Large intestine (tissue), 3 donors: Measurements from ENCODE around the gene KRTAP10-1. TPM values are rescaled to one million over a fixed set of nuclear protein-coding genes. Genes with fewer than 3 reads are reported as not detected.

Experiments
- DNase-seq, 2 donors: peaks; one replicate each; pipeline versions ENCODE4 v3.0.0 to v3.0.0-alpha.2; 2013
- H3K27ac ChIP-seq: one replicate; pipeline ENCODE4 v1.5.1; 2013; ENCODE audit warnings: low read length
- H3K27me3 ChIP-seq: 2 replicates; pipeline ENCODE4 v1.6.1; 2013; ENCODE audit warnings: low read length; ENCODE audit not compliant: control insufficient read depth, insufficient read depth
- H3K36me3 ChIP-seq: 2 replicates; pipeline ENCODE4 v1.6.1; 2013; ENCODE audit warnings: low read length; ENCODE audit not compliant: control insufficient read depth, insufficient read depth
- H3K4me1 ChIP-seq: one replicate; pipeline ENCODE4 v1.6.1; 2013; ENCODE audit warnings: low read length; ENCODE audit not compliant: control insufficient read depth, insufficient read depth
- H3K4me3 ChIP-seq: one replicate; pipeline ENCODE4 v1.5.1; 2013; ENCODE audit warnings: low read length
- H3K9me3 ChIP-seq: one replicate; pipeline ENCODE4 v1.6.1; 2013; ENCODE audit warnings: mild to moderate bottlenecking, low read depth, low read length, moderate library complexity; ENCODE audit not compliant: control insufficient read depth
- WGBS: methylation state at CpG from one replicate; pipeline ENCODE4 v1.1.5; 2013; ENCODE audit warnings: low lambda C conversion rate; ENCODE audit not compliant: insufficient coverage; 5-methylcytosine and 5-hydroxymethylcytosine counted together
- polyA plus RNA-seq: library from polyadenylated mRNA; unstranded; fragments of 120-200 nt; gene quantifications from one replicate; pipeline ENCODE4 v1.2.1, GENCODE V29; 2013

The KRTAP10-1 gene
- polyA plus RNA-seq, 1 donor: not detected

DNA sequence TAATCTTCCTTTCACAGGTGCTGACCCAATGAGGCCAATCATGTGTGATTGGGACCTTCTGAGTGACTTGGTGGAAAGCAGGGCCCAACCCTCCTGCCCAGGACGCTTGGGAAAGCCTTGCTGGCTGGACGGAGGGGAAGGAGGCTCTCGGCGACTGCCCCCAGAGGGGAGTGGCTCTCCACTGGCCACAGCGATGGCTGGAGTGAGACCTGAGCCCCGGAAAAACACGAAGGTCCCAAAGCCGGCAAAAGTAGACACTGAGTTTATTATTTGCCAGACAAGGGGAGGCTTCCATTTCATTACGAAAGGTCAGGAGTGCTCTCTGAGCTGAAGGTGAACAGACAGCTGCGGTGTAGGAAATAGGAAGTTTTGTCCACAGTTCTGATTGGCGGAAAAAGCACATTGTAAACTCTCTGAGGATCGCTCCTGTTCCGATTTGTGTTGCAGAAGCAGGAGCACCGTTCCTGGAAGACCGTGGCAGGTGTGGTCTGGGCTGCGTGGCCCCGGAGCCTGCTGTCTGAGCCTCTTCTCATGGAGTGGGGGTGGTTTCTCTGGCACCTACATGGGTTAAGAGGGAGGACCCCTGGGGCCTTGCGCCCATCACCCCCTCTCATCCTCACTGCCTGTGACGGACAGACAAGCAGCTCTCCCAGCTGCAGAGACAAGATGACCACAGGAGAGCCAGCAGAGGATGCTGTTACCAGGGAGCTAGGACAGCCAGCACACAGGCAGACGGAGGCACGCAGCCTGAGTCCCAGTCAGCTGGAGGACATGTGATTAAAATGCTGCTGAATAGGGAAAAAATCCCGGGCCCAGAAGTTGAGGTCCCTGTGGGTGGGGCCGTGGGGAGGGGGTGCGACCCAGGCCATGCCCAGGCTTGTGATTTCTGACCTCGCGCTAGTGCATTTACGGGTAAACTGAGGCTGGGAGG, 41.5 kb downstream of the KRTAP10-1 start:
- DNase-seq: no peak
- H3K4me1 ChIP-seq: peaks cover 13% of the 10 kb centered on the region
- H3K9me3 ChIP-seq: peaks cover 9% of the 10 kb centered on the region
- H3K36me3 ChIP-seq: no peaks in the 10 kb centered on the region
- peak overlapping the region; percentile 38 for H3K27ac ChIP-seq
- H3K27me3 ChIP-seq: no peaks in the 10 kb centered on the region
- WGBS: 60% methylated on average over 2 of the region's 27 CpGs
- no peak overlapping the region for H3K4me3 ChIP-seq

DNA sequence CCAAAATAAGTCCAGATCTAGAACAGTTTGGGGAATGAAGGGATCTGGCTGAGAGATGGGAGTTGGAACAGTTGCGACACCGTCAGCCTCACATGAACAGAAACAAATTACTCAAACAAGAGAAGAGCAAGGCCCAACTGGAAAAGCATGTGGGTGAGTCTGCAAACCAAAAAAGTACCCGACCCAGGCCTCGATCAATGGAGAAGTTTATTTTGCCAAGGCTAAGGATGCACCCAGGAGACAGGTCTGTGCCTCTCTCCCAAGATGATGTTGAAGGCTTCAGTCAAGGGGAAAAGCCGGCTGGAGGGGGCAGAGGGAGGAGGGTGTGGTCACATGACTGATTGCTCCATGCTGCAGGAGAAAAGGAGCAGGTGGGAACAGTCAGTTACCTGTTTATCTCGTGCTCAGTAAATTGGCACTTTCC, 42.3 kb downstream of the KRTAP10-1 start:
- DNase-seq: peak; percentile 64 to 82

DNA sequence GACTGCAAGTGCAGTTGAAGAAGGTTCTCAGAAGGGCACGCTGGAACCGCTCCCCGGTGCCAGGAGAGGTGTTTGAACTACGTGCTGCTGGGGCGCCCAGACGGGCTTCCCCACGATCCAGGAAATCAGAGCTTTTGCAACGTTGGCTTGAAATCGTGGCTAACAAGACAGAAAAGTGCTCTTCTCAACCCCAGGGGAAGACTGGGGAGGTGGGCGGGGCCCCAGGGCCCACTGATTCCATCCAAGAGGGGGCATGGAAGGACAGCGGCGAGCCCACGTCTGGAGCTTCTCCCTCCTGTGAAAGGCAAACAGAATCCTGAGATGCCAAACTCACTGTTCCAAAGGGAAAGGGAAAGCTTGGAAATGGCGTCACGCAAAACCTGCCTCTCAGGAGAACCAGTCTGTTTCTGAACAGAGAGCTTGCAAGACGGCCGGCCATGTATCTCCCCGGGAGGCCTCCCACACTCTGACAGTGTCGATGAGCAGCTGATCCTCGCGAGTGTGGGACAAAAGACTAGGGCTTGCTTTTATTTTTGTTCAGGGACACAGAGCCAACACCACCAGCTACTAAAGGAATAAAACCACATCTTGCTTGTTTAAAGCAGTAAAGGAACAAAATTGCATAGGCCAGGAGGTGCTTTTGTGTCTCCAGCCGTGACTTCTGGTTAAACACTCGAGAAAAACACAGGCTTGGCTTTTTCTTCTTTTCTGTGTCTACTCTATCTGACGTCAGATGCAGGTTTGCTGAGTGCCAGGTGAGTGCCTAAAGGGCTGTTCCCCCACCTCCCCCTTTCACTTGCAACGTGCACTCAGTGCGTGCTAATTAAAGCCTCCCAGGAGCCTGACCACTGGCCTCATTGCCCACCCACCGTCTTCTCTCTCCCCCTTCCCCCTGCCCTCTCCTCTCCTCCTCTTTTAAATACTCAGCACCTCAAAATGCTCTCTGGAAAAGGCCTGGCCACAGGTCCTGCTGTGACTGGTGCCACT, 43.1 kb downstream of the KRTAP10-1 start:
- Histone ChIP-seq H3K9me3 (peaks cover 13% of the 10 kb centered on the region), H3K27ac (no peak overlapping the region), H3K36me3 (no peaks in the 10 kb centered on the region), H3K27me3 (no peaks in the 10 kb centered on the region), H3K4me1 (peaks cover 13% of the 10 kb centered on the region), H3K4me3 (no peak overlapping the region)
- WGBS: no CpG with 5 or more reads among the region's 27 CpGs
- DNase-seq: no peak

More for the DNA sequence above, 42.3 kb downstream of the KRTAP10-1 start:
- Histone ChIP-seq H3K27me3 (no peaks in the 10 kb centered on the region), H3K4me1 (peaks cover 13% of the 10 kb centered on the region), H3K4me3 (no peak overlapping the region), H3K36me3 (no peaks in the 10 kb centered on the region), H3K9me3 (peaks cover 13% of the 10 kb centered on the region), H3K27ac (no peak overlapping the region)
- WGBS: no CpG with 5 or more reads among the region's 6 CpGs

DNA sequence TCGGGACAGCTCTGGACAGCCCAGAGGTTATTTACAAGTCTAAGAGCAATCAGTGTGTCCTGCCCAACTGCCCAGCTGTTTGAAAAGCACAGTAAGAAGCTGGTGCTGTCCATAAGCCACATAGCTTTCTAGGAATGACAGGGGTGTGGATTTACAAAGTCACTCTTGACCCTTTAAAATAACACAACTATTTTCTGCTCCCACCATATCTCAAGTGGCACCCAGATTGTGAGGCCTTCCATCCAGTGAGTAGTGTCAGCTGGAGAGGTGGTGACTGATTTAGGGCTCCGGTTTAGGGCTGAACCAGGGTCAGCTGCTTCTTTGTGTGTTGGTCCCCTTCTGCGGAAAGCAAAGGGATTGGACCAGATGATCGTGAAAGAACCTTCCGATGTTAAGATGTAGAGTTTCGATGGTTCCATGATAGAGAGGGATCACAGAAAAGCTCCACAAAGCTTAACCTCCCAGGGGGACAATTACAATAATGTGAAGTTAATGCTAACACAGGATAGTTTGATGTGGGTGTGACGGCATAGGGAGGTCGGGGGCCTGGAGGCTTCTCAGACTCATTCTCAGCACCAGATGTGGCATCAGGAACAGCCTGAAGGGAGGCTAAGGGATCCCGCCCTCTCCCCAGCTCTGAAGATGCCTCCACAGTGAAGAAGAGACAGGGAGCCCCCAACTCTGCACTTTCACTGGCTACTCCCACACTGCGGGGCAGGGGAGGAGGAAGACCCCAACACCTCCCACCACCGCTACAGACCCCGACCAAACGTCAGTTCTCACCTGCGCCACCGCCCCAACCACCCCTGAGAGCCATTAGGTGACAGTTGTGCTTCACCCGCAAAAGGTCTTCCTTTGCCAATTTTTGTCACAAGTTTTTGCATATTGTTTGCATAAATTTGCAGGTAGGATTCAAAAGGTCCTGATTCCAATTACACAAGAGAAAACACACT, 44.1 kb downstream of the KRTAP10-1 start:
- no peak overlapping the region for H3K4me3 ChIP-seq
- WGBS: 100% methylated on average over 1 of the region's 16 CpGs
- no peak overlapping the region for H3K27ac ChIP-seq
- peaks cover 13% of the 10 kb centered on the region for H3K9me3 ChIP-seq
- H3K27me3 ChIP-seq: no peaks in the 10 kb centered on the region
- H3K4me1 ChIP-seq: peaks cover 13% of the 10 kb centered on the region
- DNase-seq: no peak
- no peaks in the 10 kb centered on the region for H3K36me3 ChIP-seq

DNA sequence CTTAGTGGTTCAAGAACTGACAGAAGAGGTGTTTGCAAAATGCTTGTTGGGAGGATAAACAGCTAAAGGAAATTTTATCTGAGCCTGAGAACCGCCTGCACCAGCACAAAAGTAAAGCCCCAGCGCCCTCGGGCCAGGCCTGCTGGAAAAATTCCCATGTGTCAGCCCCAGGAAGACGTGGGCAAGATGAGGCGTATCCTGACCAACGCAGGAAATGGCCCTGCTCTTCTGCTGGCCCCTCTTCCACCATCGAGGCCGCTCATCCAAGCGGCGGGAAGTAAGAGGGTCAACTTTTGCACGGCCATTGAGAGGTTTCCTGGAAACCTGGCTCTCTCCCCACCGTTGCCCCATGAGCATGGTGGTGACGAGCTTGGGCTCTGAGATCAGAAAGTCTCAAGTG, 45.0 kb downstream of the KRTAP10-1 start:
- Histone ChIP-seq H3K36me3 (no peaks in the 10 kb centered on the region), H3K4me3 (no peak overlapping the region), H3K27ac (no peak overlapping the region), H3K4me1 (peaks cover 19% of the 10 kb centered on the region), H3K27me3 (no peaks in the 10 kb centered on the region), H3K9me3 (peaks cover 11% of the 10 kb centered on the region)
- no peak for DNase-seq
- no CpG with 5 or more reads among the region's 13 CpGs for WGBS

DNA sequence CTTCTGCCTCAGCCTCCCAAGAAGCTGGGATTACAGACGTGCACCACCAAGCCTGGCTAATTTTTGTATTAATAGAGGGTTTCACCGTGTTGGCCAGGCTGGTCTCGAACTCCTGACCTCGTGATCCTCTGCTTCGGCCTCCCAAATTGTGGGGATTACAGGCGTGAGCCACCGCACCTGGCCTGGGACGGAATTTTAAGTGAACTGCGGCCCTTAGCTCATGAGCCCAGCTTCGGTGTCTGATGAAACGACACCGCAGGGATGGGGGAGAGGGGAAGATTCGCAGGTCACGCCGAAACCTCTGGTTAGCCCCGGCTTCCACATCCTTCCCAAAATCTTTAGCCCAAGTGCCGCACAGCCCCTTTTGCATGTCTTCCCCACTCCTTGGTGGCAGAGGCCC, 45.6 kb downstream of the KRTAP10-1 start:
- Histone ChIP-seq H3K4me1 (peaks cover 20% of the 10 kb centered on the region), H3K36me3 (no peaks in the 10 kb centered on the region), H3K27ac (no peak overlapping the region), H3K4me3 (no peak overlapping the region), H3K27me3 (no peaks in the 10 kb centered on the region), H3K9me3 (peaks cover 6% of the 10 kb centered on the region)
- DNase-seq: no peak
- WGBS: no CpG with 5 or more reads among the region's 17 CpGs

DNA sequence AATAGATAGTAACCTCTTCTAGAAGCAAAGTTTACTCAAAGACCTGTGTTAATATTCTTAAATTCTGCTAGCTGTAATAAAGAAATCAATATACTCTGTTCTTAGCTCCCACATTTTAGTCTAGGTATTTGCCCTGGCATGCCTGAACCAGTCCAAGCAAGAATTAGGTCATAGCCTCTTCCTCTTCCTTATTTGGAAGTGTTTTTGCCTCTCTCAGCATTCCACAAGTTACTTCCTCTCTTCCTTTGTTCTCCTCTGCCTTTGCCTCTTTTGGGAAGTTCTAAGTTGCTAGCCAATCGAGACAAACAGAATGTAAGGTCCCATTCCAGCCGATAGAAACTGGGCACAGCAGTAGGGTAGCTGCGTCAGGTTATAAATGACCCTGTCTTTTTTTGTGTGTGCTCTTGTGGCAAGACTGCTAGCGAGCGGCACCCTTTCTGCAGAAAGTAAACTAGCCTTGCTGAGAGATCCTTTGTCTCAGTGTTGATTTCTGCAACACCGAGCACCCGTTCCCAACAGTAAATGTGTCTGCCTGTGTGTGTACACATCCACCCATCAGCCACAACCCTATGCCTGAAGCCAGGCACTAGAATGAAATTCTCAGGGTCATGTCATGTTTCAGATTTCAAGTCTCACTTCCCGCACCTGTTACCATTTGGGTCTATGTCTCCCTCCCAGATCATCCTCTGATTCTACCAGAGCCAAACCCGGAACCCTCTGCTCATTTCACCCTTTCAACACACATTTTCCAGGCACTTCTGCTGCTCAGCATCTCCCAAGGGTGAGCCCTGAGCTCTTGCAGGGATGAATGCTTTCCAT, 47.2 kb downstream of the KRTAP10-1 start:
- no peaks in the 10 kb centered on the region for H3K36me3 ChIP-seq
- no peak for DNase-seq
- peaks cover 5% of the 10 kb centered on the region for H3K9me3 ChIP-seq
- peaks cover 10% of the 10 kb centered on the region for H3K4me1 ChIP-seq
- no peak overlapping the region for H3K4me3 ChIP-seq
- 100% methylated on average over 2 of the region's 9 CpGs for WGBS
- H3K27ac ChIP-seq: no peak overlapping the region
- H3K27me3 ChIP-seq: no peaks in the 10 kb centered on the region

DNA sequence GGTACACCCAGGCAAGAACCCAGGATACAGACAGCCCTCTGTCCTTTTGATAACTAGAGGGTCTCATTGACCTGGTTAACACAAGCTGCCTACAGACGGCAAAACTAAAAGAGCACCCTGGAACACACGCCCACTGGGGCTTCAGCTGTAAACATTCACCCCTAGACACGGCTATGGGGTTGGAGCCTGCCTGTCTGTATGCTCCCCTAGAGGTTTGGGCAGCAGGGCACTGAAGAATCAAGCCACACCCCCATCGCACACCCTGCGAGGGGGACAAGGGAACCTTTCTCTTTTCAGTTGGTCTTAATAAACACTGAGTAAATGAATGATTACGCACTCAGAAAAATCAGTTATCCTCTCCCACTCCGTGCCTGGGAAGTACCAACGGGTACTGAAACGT, 49.2 kb downstream of the KRTAP10-1 start:
- H3K27me3 ChIP-seq: no peaks in the 10 kb centered on the region
- no CpG with 5 or more reads among the region's 9 CpGs for WGBS
- H3K9me3 ChIP-seq: peaks cover 5% of the 10 kb centered on the region
- H3K27ac ChIP-seq: no peak overlapping the region
- H3K4me1 ChIP-seq: peaks cover 7% of the 10 kb centered on the region
- H3K4me3 ChIP-seq: no peak overlapping the region
- no peak for DNase-seq
- no peaks in the 10 kb centered on the region for H3K36me3 ChIP-seq

DNA sequence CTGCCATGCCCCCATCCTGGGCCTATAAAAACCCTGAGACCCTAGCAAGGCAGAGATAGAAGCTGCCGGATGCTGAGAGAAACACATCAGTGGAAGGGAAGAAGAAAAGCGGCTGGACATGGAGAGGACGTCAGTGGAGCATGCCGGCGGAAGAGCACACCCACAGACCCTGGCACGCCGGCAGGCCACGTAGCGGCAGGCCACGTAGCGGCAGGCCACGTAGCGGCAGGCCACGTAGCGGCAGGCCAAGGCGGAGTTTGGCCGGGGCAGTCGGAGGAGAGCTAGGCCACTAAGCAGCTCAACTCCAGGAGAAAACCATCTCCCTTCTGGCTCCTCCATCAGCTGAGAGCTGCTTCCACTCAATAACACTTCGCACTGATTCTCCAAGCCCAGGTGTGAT, 49.6 kb downstream of the KRTAP10-1 start:
- Histone ChIP-seq H3K4me3 (no peak overlapping the region), H3K27ac (no peak overlapping the region), H3K27me3 (no peaks in the 10 kb centered on the region), H3K9me3 (peaks cover 5% of the 10 kb centered on the region), H3K4me1 (peaks cover 7% of the 10 kb centered on the region), H3K36me3 (no peaks in the 10 kb centered on the region)
- DNase-seq: no peak
- WGBS: no CpG with 5 or more reads among the region's 19 CpGs
